Activated naive CD4-positive, alpha-beta T cell treated with anti-CD3 and anti-CD28 coated beads, Interleukin-2, amount 50 U/mL, for 24 hours (primary cell): ENCODE results near the gene LARP4.
A peak's percentile ranks its signal among the peaks of the same experiment; 100 is the strongest.
"Not testable (repeated sequence)": the region's sequence is repeated elsewhere in the genome, so short reads cannot be mapped to it uniquely, and the experiment has no call there.

Experiments
- H3K27ac Mint-ChIP-seq: one replicate; pipeline ENCODE4 v1.8.0; 2021; ENCODE audit warnings: mild to moderate bottlenecking, mixed read lengths
- H3K27me3 Mint-ChIP-seq: one replicate; pipeline ENCODE4 v1.8.0; 2021; ENCODE audit warnings: mixed read lengths
- H3K36me3 Mint-ChIP-seq: one replicate; pipeline ENCODE4 v1.8.0; 2021; ENCODE audit warnings: mixed read lengths
- H3K4me1 Mint-ChIP-seq: one replicate; pipeline ENCODE4 v1.8.0; 2021; ENCODE audit warnings: mixed read lengths
- H3K4me3 Mint-ChIP-seq: one replicate; pipeline ENCODE4 v1.8.0; 2021; ENCODE audit warnings: mild to moderate bottlenecking, mixed read lengths
- H3K9me3 Mint-ChIP-seq: one replicate; pipeline ENCODE4 v1.8.0; 2021; ENCODE audit warnings: mixed read lengths

LARP4 gene

DNA sequence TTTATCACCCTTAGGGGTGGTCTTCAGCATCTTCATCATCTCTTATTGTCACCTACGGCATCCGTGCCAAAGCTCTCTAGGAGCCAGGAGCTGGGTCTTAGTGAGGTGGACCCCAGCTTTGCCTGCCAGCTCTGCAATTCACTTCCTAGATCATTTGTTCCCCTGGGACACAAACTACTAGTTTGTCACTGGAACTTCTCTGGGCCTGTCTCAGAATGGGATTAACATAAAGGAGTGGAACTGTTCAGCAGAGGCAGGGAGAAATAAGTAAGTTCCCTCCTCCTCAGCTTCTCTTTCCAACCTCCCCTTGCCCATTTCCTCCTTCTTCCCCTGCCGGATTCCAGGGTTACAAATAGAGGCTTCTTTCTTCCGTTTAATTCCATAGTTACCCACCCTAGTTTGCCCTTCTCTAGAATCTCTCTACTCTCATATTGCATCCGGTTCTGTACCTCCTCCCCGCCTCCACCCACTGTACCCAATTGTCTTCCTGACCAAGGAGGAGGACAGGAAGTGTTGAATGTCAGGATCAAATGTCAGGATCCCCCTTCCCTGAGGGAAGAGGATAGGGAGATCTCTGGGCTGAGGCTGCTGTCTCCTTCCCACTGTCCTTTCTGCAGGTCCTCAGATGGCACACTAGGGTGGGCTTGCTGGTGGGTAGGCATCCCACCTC, 25.0 kb downstream of the LARP4 start:
- Mint-ChIP-seq H3K4me3 (no peak overlapping the region), H3K27ac (no peak overlapping the region), H3K4me1 (peaks cover 14% of the 10 kb centered on the region), H3K27me3 (no peaks in the 10 kb centered on the region), H3K36me3 (peaks cover 7% of the 10 kb centered on the region), H3K9me3 (no peaks in the 10 kb centered on the region)

GRCh38 chr12:50431656-50432055, 31.0 kb downstream of the LARP4 start:
- H3K27me3 Mint-ChIP-seq, H3K4me1 Mint-ChIP-seq, H3K4me3 Mint-ChIP-seq, H3K9me3 Mint-ChIP-seq, H3K27ac Mint-ChIP-seq: not testable (repeated sequence)
- H3K36me3 Mint-ChIP-seq, result peaks cover 17% of the 10 kb centered on the region

DNA sequence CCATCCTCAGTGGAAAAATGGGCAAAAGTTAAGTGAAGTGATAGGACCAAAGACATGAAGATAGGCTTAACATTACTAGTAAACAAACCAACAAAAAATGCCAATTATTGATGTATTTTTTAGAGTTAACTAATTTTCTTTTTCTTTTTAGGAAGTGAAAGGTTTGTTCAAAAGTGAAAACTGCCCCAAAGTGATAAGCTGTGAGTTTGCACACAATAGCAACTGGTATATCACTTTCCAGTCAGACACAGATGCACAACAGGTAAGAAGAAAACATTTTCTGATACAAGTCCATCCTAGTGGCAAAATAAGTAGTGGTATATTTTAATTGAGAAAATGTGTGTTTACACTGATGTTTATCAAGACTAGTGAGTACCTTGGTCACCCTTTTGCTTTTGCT, 39.6 kb downstream of the LARP4 start:
- no peaks in the 10 kb centered on the region for H3K27me3 Mint-ChIP-seq
- no peak overlapping the region for H3K4me3 Mint-ChIP-seq
- no peaks in the 10 kb centered on the region for H3K9me3 Mint-ChIP-seq
- H3K36me3 Mint-ChIP-seq, result peaks cover 23% of the 10 kb centered on the region
- no peak overlapping the region for H3K27ac Mint-ChIP-seq
- H3K4me1 Mint-ChIP-seq, result peaks cover 9% of the 10 kb centered on the region

GRCh38 chr12:50441763-50442162, 41.1 kb downstream of the LARP4 start:
- no peaks in the 10 kb centered on the region for H3K9me3 Mint-ChIP-seq

DNA sequence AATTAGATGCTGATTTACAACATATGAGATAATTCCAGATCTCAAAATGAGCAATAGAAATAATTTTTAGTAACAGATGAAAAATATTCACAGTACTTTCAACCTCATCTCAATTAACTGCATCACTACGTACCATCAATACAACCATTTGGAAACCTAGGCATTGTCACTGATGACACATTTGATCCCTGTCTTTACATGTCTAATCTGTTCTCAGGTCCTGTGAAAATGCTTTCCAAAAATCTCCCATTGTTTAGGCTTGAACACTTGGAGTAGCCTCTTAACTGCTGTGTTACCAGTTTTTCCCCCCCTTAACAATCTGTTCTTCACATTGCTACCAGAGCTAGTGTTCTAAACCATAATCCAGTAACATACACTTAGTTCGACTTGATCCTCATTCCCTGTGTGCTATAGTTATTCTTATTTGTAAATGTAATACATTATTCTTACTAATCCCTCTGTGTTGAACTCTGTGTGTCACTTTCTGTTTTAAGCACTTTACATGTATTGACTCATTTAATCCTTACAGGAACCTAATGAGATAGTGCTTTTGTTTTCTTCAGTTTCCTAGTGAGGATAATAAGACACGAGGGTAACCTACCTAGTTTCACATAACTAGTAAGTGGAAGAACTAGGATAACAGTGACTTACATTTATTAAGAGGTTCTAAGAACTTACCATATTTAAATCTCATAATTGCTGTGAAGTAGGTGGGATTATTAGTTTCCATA, 41.7 kb downstream of the LARP4 start:
- peaks cover 12% of the 10 kb centered on the region for H3K4me1 Mint-ChIP-seq
- no peaks in the 10 kb centered on the region for H3K27me3 Mint-ChIP-seq
- peaks cover 26% of the 10 kb centered on the region for H3K36me3 Mint-ChIP-seq
- no peaks in the 10 kb centered on the region for H3K9me3 Mint-ChIP-seq
- no peak overlapping the region for H3K4me3 Mint-ChIP-seq
- peak overlapping the region; percentile 4 for H3K27ac Mint-ChIP-seq

More at GRCh38 chr12:50441763-50442162, 41.1 kb downstream of the LARP4 start:
- Mint-ChIP-seq H3K4me3 (no peak overlapping the region), H3K27me3 (no peaks in the 10 kb centered on the region), H3K27ac (no peak overlapping the region), H3K4me1 (peaks cover 12% of the 10 kb centered on the region), H3K36me3 (peaks cover 25% of the 10 kb centered on the region)

GRCh38 chr12:50449671-50450070, 49.0 kb downstream of the LARP4 start:
- H3K9me3 Mint-ChIP-seq, H3K27ac Mint-ChIP-seq, H3K4me1 Mint-ChIP-seq, H3K27me3 Mint-ChIP-seq, H3K4me3 Mint-ChIP-seq: not testable (repeated sequence)
- peaks cover 17% of the 10 kb centered on the region for H3K36me3 Mint-ChIP-seq

- Mint-ChIP-seq H3K4me1 (no peaks in the 10 kb centered on the region), H3K9me3 (no peaks in the 10 kb centered on the region), H3K4me3 (no peak overlapping the region), H3K27ac (no peak overlapping the region), H3K36me3 (peaks cover 7% of the 10 kb centered on the region), H3K27me3 (no peaks in the 10 kb centered on the region)
Observed at GRCh38 chr12:50452795-50453194, 52.1 kb downstream of the LARP4 start.

DNA sequence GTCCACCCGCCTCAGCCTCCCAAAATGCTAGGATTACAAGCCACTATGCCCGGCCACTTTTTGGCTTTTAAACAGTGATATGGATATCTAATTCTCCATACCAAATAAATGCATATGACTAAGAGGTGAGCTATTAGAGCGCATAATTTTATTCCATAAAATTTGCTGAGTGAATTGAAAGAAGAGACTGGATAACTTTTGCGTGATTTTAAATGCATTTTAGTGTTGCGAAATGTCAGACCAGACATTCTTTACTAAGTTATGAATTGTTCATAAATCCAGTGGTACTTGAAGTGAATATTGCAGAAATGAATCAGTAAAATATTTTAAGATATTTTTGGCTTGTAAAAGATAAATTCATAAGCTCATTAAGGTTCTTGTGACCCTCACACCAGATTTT, 53.2 kb downstream of the LARP4 start:
- H3K9me3 Mint-ChIP-seq, result no peaks in the 10 kb centered on the region
- peaks cover 7% of the 10 kb centered on the region for H3K36me3 Mint-ChIP-seq
- H3K4me1 Mint-ChIP-seq, result no peaks in the 10 kb centered on the region
- no peak overlapping the region for H3K4me3 Mint-ChIP-seq
- H3K27ac Mint-ChIP-seq, result no peak overlapping the region
- H3K27me3 Mint-ChIP-seq, result no peaks in the 10 kb centered on the region

- Mint-ChIP-seq H3K27me3 (no peaks in the 10 kb centered on the region), H3K27ac (no peak overlapping the region), H3K36me3 (peaks cover 10% of the 10 kb centered on the region), H3K4me3 (no peak overlapping the region), H3K9me3 (no peaks in the 10 kb centered on the region), H3K4me1 (no peaks in the 10 kb centered on the region)
Observed at GRCh38 chr12:50458606-50459005, 57.9 kb downstream of the LARP4 start.

- Mint-ChIP-seq H3K4me3 (no peak overlapping the region), H3K36me3 (peaks cover 30% of the 10 kb centered on the region), H3K27me3 (no peaks in the 10 kb centered on the region), H3K4me1 (no peaks in the 10 kb centered on the region), H3K9me3 (no peaks in the 10 kb centered on the region), H3K27ac (no peak overlapping the region)
Observed at GRCh38 chr12:50467439-50467838, 66.8 kb downstream of the LARP4 start.

DNA sequence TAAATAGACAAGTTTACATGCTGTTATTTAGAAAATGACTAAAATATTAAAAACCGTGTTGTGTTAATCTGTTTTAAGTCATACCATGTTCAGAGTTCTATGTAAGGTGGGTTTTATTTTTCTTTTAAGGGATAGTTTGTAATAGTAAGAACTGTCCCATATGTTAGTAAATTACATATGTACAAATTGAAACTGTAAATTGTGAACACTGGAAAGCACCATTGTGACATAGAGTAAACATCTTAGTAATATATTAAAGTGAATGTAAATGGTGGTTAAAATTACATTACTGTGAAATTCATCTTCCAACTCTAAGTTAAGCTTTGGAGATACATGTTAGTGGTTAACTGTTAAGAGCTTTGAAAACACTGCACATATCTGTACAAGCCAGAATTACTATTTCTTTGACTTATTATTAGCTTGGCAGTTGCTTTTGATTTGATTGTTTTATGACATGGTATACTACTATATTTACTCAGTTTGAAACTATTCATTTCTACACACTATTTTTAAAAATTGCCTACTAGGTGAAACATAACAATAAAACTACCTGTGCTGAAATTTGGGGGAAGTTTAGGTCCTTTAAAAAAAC, 76.7 kb downstream of the LARP4 start:
- H3K27me3 Mint-ChIP-seq, result no peaks in the 10 kb centered on the region
- H3K36me3 Mint-ChIP-seq, result peaks cover 15% of the 10 kb centered on the region
- no peaks in the 10 kb centered on the region for H3K9me3 Mint-ChIP-seq
- no peaks in the 10 kb centered on the region for H3K4me1 Mint-ChIP-seq
- no peak overlapping the region for H3K4me3 Mint-ChIP-seq
- H3K27ac Mint-ChIP-seq, result no peak overlapping the region

- H3K4me3 Mint-ChIP-seq, result no peak overlapping the region
- H3K4me1 Mint-ChIP-seq, result no peaks in the 10 kb centered on the region
- H3K27me3 Mint-ChIP-seq, result no peaks in the 10 kb centered on the region
- no peaks in the 10 kb centered on the region for H3K9me3 Mint-ChIP-seq
- no peak overlapping the region for H3K27ac Mint-ChIP-seq
- no peaks in the 10 kb centered on the region for H3K36me3 Mint-ChIP-seq
Observed at GRCh38 chr12:50482571-50482970, 81.9 kb downstream of the LARP4 start.

- H3K4me1 Mint-ChIP-seq, result no peaks in the 10 kb centered on the region
- no peak overlapping the region for H3K4me3 Mint-ChIP-seq
- H3K36me3 Mint-ChIP-seq, result no peaks in the 10 kb centered on the region
- H3K9me3 Mint-ChIP-seq, result no peaks in the 10 kb centered on the region
- H3K27ac Mint-ChIP-seq, result no peak overlapping the region
- H3K27me3 Mint-ChIP-seq, result no peaks in the 10 kb centered on the region
Observed at GRCh38 chr12:50483488-50483887, 82.8 kb downstream of the LARP4 start.

GRCh38 chr12:50488801-50489200, 88.1 kb downstream of the LARP4 start:
- Mint-ChIP-seq H3K9me3 (peaks cover 5% of the 10 kb centered on the region), H3K36me3 (peaks cover 5% of the 10 kb centered on the region)

DNA sequence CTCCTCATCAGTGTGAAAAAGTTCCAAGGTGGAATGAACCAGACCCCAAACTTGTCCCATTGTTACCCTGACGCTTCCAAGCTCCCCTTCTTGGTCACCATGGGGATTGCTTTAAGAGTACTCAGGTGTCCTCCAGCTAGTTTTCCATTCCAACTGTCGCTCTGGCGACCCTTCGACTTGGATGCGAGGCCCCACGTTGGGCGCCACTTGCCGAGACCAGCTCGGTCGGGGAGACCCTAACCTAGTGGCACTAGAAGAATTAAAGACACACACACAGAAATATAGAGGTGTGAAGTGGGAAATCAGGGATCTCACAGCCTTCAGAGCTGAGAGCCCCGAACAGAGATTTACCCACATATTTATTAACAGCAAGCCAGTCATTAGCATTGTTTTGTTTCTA, 97.4 kb downstream of the LARP4 start:
- Mint-ChIP-seq H3K36me3 (peaks cover 22% of the 10 kb centered on the region), H3K27ac (peak overlapping the region; percentile 47), H3K9me3 (peaks cover 13% of the 10 kb centered on the region)
- not testable (repeated sequence) for H3K4me1 Mint-ChIP-seq, H3K27me3 Mint-ChIP-seq, H3K4me3 Mint-ChIP-seq

More at GRCh38 chr12:50488801-50489200, 88.1 kb downstream of the LARP4 start:
- Mint-ChIP-seq H3K27me3 (no peaks in the 10 kb centered on the region), H3K27ac (no peak overlapping the region), H3K4me3 (no peak overlapping the region), H3K4me1 (no peaks in the 10 kb centered on the region)
